ENCODE measurements around the gene PCNX1. TPM values are rescaled to one million over a fixed set of nuclear protein-coding genes. Genes with fewer than 3 reads are reported as not detected.
A peak's percentile ranks its signal among the peaks of the same experiment; 100 is the strongest.

PCNX1 gene
- total and polyA plus RNA-seq, 12 donors = 4.5 to 66.6 (median 47.7) TPM

GRCh38 chr14:71130491-71131179, 223.4 kb downstream of the PCNX1 start:
- TF ChIP-seq CTCF (IDR thresholded peaks at IDR 0.05) = no peak
- 42 to 45% methylated on average over 11 of the region's 11 CpGs for WGBS, 2 donors
- intact Hi-C loops (cut with DNase I) = loop anchor here in 2 of 10 donors (10.0 kb wide), 1 partner anchor 724 kb away; no protein-coding TSS in a partner anchor
- Histone ChIP-seq H3K27me3 (no peaks in the 10 kb centered on the region), H3K4me3 (peak overlapping the region in 1 of 10 donors; percentile 15), H3K27ac (peak overlapping the region in 4 of 10 donors; percentile 2 to 64 (median 16)), H3K9me3 (no peaks in the 10 kb centered on the region), H3K36me3 (no peaks in the 10 kb centered on the region), H3K4me1 (peaks cover 0 to 16% (median 7%) of the 10 kb centered on the region in 9 donors)
- ATAC-seq = peak in 5 of 8 donors; percentile 29 to 71 (median 59)
- DNase-seq = peak in 1 of 2 donors; percentile 10

GRCh38 chr14:71133296-71133695, 226.0 kb downstream of the PCNX1 start:
- H3K9me3 ChIP-seq = peaks cover 0 to 12% (median 0%) of the 10 kb centered on the region in 11 donors
- H3K36me3 ChIP-seq = no peaks in the 10 kb centered on the region
- peaks cover 0 to 16% (median 7%) of the 10 kb centered on the region in 9 donors for H3K4me1 ChIP-seq
- 90 to 94% methylated on average over 8 of the region's 8 CpGs for WGBS, 2 donors
- no peak for DNase-seq
- intact Hi-C loops (cut with DNase I) = loop anchor here in 2 of 10 donors (10.0 kb wide), 1 partner anchor 722 kb away; no protein-coding TSS in a partner anchor
- no peak for TF ChIP-seq CTCF (IDR thresholded peaks at IDR 0.05)
- ATAC-seq = no peak
- no peaks in the 10 kb centered on the region for H3K27me3 ChIP-seq
- H3K4me3 ChIP-seq = no peak overlapping the region
- no peak overlapping the region for H3K27ac ChIP-seq

DNA sequence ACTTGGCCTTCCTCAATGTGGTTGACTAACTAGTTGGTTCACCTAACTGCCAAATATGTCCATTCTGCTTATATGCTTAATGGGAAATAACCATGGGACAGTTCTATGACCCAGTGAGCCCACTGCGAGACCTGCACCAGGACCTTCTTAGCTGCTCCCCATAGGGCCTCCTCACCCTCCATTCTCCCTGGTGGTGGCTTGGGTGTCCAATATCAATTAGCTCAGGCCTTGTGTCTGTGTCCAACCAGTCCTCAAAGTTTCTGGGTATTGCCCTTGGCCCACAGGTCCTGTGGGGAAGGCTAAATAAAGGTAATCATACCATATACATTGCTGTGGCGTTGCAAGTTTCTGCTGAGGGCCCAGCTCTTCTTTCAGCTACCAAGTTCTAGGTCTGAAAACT, 228.2 kb downstream of the PCNX1 start:
- DNase-seq (no peak), ATAC-seq (no peak)
- intact Hi-C loops (cut with DNase I) = loop anchor here in 5 of 10 donors (5.0 to 10.0 kb wide), 3 partner anchors 192 to 719 kb away; no protein-coding TSS in a partner anchor
- no peak for TF ChIP-seq CTCF (IDR thresholded peaks at IDR 0.05)
- Histone ChIP-seq H3K4me3 (no peak overlapping the region), H3K27ac (no peak overlapping the region), H3K36me3 (no peaks in the 10 kb centered on the region), H3K4me1 (peaks cover 0 to 18% (median 6%) of the 10 kb centered on the region in 9 donors), H3K27me3 (no peaks in the 10 kb centered on the region), H3K9me3 (peaks cover 0 to 12% (median 0%) of the 10 kb centered on the region in 11 donors)
- WGBS, 2 donors = 98 to 99% methylated on average over 2 of the region's 2 CpGs

DNA sequence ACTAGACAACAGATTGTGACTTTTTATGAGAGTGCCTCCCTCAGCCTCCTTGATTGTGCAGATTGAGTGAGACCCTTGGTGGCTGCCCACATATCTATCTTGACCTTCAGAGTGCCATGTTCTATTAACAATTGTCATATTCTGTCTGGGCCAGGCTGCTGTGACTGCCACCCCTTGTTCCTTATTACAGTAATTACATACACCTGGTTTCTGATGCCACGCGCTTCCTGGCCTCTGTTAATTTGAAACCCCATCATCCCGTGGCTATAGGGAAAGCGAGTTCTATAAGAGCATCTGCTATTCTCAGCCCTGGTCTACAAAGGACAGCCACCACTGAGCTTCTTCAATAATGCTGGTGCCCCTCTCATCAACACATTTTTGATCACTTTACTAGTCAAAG, 228.7 kb downstream of the PCNX1 start:
- WGBS, 2 donors = 95% methylated on average over 4 of the region's 4 CpGs
- H3K27me3 ChIP-seq = no peaks in the 10 kb centered on the region
- no peaks in the 10 kb centered on the region for H3K36me3 ChIP-seq
- intact Hi-C loops (cut with DNase I) = loop anchor here in 5 of 10 donors (5.0 to 10.0 kb wide), 3 partner anchors 191 to 719 kb away; no protein-coding TSS in a partner anchor
- H3K4me1 ChIP-seq = peaks cover 0 to 14% (median 2%) of the 10 kb centered on the region in 9 donors
- peaks cover 0 to 12% (median 0%) of the 10 kb centered on the region in 11 donors for H3K9me3 ChIP-seq
- no peak for TF ChIP-seq CTCF (IDR thresholded peaks at IDR 0.05)
- no peak overlapping the region for H3K27ac ChIP-seq
- no peak for DNase-seq
- no peak overlapping the region for H3K4me3 ChIP-seq
- no peak for ATAC-seq
